Suppressor macrophage treated with lipopolysaccharide for 4 hours (primary cell): Measurements from ENCODE around the gene CCDC88C.
A peak's percentile ranks its signal among the peaks of the same experiment; 100 is the strongest.

Experiments
- DNase-seq: peaks from one replicate; pipeline ENCODE4 v3.0.0-alpha.2; 2020

CCDC88C gene

DNA sequence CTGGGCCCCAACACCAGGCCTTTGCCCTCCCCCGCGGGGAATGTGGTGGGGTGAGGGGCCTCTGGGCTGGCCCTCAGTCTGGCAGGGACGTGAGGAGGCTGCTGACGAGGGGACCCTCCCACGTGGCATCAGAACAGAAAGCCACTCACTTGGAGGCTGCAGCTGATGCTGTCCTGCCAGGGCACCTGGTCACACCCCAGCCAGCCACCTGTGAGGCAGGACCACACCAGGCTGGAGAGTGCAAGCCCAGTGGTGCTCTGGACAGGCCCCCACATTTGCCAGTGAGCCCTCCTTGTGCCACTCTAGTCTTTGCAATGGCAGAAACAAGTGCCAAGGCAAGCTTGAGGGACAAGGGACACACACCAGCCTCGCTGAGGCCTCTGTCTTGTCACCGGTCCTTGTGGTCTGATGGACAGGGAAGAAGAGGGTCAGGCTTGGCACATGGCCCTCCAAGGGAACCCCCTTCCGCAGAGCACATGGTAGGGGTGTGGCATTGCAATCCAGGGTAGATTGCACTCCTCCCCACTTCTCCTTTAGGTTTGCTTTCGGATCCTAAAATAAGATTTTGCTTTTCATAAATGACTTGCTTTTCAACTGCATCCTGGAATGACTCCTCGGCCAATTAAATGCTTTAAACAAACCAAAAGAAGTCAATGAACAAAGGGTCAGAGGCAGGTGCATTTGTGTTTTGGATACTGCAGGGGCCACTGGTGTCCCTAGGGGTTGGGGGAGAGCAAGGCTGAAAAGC is 53.7 kb downstream of the CCDC88C start:
- DNase-seq = peak; percentile 91

DNA sequence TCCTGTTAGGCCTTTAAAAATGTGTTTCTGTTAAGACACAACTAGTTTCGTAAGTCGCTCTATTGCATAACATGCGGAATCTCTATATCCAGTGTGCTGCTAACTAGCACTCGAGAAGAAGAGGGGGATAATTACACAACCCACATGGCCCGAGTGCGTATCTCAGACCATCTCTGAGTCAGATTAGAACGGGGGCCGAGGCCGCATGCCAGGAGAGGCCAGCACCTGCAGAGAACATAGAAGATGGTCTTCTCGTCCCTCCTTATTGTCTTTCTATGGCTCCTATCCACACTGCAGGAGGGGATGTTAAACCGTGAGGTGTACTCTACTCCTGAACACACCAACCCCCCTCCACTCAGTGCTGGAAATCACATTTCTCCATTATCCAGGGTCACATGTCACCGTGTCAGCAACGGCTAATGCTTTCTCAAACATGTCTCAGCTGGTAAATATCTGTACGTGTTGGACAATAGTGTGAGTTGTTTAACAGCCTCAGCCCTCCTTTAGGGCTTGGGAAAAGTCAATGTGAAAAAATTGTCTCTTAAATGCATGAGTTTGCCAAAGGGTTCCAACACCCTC is 56.3 kb downstream of the CCDC88C start:
- peak; percentile 97 for DNase-seq

GRCh38 chr14:91360490-91361232 is 57.0 kb downstream of the CCDC88C start:
- DNase-seq = no peak

DNA sequence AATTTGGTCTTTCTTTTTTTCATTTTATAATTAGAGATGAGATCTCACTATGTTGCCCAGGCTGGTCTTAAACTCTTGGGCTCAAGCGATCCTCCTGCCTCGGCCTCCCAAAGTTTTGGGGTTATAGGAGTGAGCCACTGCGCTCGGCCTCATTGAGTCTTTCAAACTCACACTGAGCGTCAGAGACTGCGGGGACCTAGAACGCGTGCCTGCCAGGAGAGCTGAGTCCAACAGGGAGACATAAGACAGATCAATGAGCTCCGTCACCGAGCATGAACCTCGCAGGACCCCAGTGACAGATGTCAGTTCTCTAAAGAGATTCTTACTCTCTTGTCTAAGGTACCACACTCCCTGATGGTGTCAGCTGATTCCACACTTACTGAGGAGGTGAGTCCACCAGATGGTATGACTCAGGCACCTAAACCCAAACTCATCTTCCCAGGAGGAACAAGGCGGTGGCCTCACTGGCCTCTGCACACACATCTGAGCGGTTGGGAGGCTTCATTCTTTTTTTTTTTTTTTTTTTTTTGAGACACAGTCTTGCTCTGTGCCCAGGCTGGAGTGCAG is 58.9 kb downstream of the CCDC88C start:
- DNase-seq = no peak

GRCh38 chr14:91358025-91358319 is 59.6 kb downstream of the CCDC88C start:
- no peak for DNase-seq

DNA sequence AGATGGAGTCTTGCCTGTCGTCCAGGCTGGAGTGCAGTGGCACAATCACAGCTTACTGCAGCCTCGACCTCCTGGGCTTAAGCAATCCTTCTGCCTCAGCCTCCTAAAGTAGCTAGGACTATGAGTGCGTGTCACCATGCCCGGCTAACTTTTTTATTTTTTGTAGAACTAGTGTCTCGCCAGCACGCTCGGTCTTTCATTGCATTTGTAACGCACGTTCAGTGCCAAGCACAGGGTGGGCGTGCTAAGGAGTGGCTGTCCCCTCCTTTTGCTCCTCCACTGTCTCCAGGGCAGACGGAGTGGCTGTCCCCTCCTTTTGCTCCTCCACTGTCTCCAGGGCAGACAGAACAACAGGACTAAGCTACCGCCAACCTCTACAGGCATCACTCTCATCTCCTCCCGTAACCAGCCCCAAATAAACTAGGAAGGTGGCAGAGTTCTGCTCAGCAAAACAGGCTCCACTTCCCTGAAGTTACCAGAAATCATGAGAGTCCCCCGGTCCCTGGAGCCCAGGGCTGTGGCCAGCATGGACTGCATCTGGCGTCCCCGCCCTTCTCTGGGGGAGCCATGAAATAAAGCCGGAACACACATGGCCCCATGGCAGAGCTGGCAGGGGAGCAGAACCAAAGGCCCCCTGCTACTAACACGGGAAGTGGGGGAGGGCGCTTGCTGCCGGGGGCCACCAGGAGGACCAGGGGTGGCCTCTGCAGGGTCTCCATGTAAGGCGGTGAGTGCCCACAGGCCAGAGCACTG is 60.2 kb downstream of the CCDC88C start:
- DNase-seq = no peak

- no peak for DNase-seq
These were observed 61.3 kb downstream of the CCDC88C start for GRCh38 chr14:91356181-91356763.

- DNase-seq = no peak
These were observed 62.5 kb downstream of the CCDC88C start for GRCh38 chr14:91354979-91355685.

DNA sequence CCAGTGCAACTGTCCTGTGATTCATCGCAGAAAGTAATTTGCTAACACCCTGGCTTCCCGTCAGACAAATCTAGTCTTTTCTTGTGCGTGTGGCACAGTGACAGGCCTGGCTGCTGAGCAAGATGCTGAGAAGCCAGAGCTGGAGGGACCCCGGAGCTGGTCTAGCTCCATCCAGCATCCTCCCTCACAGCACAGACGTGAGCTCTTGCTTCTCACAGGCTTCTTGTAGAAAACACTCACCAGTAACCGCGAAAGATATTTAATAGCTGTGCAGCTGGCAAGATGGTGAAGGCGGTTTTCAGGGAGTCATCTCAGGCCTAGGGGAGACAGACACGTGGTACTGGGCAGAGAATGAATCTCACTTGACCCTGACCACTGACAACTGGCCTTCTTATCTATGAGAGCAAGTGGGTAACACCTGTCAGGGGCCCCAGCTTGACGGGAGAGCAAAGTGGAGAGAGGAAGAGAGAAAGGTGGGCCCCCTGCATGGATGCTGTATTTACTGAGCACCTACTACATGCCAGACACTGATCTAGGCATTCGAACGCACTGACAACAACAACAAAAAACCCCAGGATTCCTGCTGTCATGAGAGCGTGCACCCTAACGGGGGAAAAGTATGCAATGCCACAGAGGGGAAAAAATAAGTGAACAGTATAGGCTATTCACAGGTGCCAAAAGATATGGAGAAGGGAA is 63.3 kb downstream of the CCDC88C start:
- DNase-seq = no peak

- DNase-seq = no peak
These were observed 64.6 kb downstream of the CCDC88C start for GRCh38 chr14:91352728-91353692.

- DNase-seq = no peak
These were observed 65.6 kb downstream of the CCDC88C start for GRCh38 chr14:91352053-91352452.

GRCh38 chr14:91351512-91351862 is 66.1 kb downstream of the CCDC88C start:
- DNase-seq = no peak

- no peak for DNase-seq
These were observed 66.7 kb downstream of the CCDC88C start for GRCh38 chr14:91350813-91351511.

DNA sequence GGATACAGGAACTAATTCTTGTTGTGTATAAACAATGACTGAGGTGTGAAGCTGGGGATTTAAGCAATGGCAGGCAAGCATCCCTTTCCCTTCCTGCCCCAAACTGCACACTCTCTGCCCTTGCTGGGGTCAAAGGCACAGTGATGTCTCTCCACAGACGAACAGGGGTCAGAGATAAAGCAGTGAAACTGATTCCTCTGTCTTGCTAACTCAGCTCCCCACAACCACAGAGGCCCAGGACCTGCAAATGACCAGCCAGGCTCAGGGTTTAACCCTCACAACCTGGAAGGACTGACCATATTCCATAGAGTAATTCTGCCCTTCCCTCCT is 67.2 kb downstream of the CCDC88C start:
- no peak for DNase-seq

DNA sequence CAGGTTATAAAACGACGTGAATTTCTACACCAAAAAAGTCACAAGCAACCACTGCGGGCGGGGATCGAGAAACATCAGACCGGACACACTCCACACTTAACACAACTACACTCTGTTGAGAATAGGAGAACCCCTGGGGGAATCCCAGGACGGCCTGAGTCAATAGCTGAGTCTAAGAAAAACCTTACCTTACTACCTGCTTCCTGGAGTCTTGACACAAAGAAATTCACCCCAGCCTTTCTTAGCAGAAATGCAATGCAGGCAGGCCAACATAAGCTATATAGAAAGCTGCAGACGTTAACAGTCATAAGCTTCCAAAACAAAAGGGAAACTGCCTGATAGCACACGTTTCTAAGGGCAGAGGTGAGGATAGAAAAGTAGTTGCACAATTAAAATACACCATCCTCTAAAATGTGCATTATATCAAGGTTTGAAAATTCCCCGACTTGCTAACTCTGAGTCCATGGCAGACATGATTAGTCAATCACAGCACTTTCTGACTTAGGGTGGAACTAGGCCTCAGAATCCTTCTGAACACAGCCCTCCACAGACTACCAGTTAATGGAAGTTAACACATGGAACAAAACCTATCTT is 68.0 kb downstream of the CCDC88C start:
- peak; percentile 59 for DNase-seq

GRCh38 chr14:91348845-91349465 is 68.7 kb downstream of the CCDC88C start:
- DNase-seq = peak; percentile 82

DNA sequence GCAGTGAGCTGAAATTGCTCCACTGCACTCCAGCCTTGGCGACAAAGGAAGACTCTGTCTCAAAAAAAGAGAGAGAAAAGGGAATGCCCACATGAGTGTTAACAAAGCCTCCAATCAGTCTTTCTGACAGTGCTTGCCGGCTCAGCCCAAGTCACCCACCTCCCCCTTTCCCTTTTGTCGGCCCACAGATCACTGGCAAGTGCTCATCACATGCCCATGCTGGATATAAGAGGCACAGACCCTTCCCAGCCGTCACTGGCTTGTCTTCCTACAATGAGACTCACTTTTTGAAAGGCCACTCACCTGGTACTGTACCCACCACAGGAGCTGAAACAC is 70.8 kb downstream of the CCDC88C start:
- DNase-seq = no peak

DNA sequence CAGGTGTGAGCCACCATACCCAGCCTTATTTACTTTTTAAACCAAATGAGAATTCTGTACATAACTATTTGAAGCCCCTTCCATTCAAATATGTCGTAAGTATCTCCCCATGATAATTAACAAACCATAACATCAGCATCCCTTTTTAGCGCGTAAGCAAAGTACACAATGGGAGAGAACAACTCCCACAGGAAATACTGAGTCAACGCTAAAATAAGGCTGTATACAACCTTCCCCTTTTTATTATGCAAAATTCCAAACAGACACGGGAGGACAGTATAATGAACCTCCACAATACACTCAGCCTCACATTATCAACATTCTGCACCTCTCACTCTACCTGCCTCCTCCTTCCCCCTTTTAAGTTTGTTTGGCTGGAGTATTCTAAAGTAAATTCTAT is 73.5 kb downstream of the CCDC88C start:
- peak; percentile 75 for DNase-seq

DNA sequence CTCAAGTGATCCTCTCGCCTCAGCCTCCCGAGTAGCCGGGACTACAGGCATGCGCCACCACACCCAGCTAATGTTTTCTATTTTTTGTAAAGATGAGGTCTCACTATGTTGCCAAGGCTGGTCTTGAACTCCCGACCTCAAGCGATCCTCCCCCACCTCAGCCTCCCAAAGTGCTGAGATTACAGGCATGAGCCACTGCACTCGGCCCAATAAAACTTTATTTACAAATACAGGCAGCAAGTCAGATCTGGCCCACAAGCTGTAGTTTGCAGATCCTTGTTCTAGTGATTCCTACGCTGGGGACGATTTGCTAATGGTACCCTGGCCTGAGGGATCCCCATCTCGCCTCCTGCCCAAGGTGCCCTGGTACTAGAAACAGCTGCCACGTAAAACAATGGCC is 74.6 kb downstream of the CCDC88C start:
- no peak for DNase-seq
